C4-2B (cell line): Measurements from ENCODE around the gene MLLT3.

ENCODE experiments used
- CTCF ChIP-seq: fragments of 450-650 bp; conservative IDR thresholded peaks from 2 replicates; pipeline ENCODE4 v1.5.1; 2017; ENCODE audit warnings: mild to moderate bottlenecking
- ZFX ChIP-seq: fragments of 450-650 bp; IDR thresholded peaks from 2 replicates; pipeline ENCODE4 v1.6.1; 2017

DNA sequence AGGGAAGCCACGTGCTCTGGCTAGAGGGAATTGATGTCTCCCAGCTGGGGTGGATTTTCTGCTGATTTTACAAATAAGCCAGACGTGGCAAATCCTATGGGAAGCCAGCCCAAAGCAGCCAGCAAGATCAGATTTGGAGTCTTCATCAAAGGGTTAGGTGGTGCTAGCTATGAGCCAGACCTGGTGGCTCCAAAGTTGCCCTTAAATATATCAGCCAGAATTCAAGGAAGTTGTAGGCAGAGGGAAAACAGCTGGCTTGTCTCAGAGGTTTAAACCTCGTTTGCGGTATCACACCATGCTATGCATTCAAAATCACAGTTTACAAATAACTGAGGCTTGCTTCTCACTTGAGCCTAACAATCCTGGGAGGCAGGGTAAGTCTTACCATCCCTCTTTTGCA lies 313.2 kb downstream of the MLLT3 start:
- TF ChIP-seq CTCF (no peak), ZFX (no peak)
